Activated CD8-positive, alpha-beta memory T cell treated with anti-CD3 and anti-CD28 coated beads, Interleukin-2, amount 50 U/mL, for 4 hours (primary cell): Measurements from ENCODE around the gene DOP1A.

Source experiments
- DNase-seq: peaks from one replicate; pipeline ENCODE4 v3.0.0-alpha.2; 2020

Gene DOP1A

GRCh38 chr6:83067448-83068439, at the start of gene DOP1A:
TSS of gene DOP1A (plus strand) at chr6:83067671. CDS start at chr6:83096978, 29,307 bp downstream.
- DNase-seq = peak; percentile 98

- no peak for DNase-seq
Measured at GRCh38 chr6:83019741-83020140, 47.7 kb upstream of the DOP1A start.

- DNase-seq = no peak
Measured at GRCh38 chr6:83031689-83032088, 35.8 kb upstream of the DOP1A start.

- no peak for DNase-seq
Measured at GRCh38 chr6:83038246-83038645, 29.2 kb upstream of the DOP1A start.

- DNase-seq = no peak
Measured at GRCh38 chr6:83042467-83043053, 24.9 kb upstream of the DOP1A start.

- no peak for DNase-seq
Measured at GRCh38 chr6:83044091-83044768, 23.2 kb upstream of the DOP1A start.

GRCh38 chr6:83047065-83047754, 20.3 kb upstream of the DOP1A start:
- DNase-seq = no peak

GRCh38 chr6:83051377-83052172, 15.9 kb upstream of the DOP1A start:
- DNase-seq = no peak

GRCh38 chr6:83053678-83054077, 13.8 kb upstream of the DOP1A start:
- DNase-seq = no peak

- DNase-seq = peak; percentile 29
Measured at GRCh38 chr6:83055366-83055964, 12.0 kb upstream of the DOP1A start.

- no peak for DNase-seq
Measured at GRCh38 chr6:83057705-83058321, 9.7 kb upstream of the DOP1A start.

- no peak for DNase-seq
Measured at GRCh38 chr6:83061190-83061589, 6.3 kb upstream of the DOP1A start.

GRCh38 chr6:83062225-83062624, 5.2 kb upstream of the DOP1A start:
- DNase-seq = no peak

- DNase-seq = peak; percentile 94
Measured at GRCh38 chr6:83065511-83066192, 1.8 kb upstream of the DOP1A start, which contains the start of gene UBE3D. TSS of gene UBE3D (minus strand) at chr6:83065841. CDS start at chr6:83065718, 123 bp downstream.

GRCh38 chr6:83068616-83069015, 1.1 kb downstream of the DOP1A start:
- no peak for DNase-seq

- DNase-seq = no peak
Measured at GRCh38 chr6:83069633-83070032, 2.2 kb downstream of the DOP1A start.

- no peak for DNase-seq
Measured at GRCh38 chr6:83071023-83071422, 3.6 kb downstream of the DOP1A start.

GRCh38 chr6:83071707-83072106, 4.2 kb downstream of the DOP1A start:
- no peak for DNase-seq

GRCh38 chr6:83072726-83073125, 5.3 kb downstream of the DOP1A start:
- no peak for DNase-seq

GRCh38 chr6:83073615-83074014, 6.1 kb downstream of the DOP1A start:
- no peak for DNase-seq
